ENCODE measurements around the gene FEM1A. TPM values are rescaled to one million over a fixed set of nuclear protein-coding genes. Genes with fewer than 3 reads are reported as not detected.
"Not testable (repeated sequence)": the region's sequence is repeated elsewhere in the genome, so short reads cannot be mapped to it uniquely, and the experiment has no call there.

The FEM1A gene
- total RNA-seq, result 13.4 and 13.7 TPM in 2 replicates

GRCh38 chr19:4791183-4792018, at the start of gene FEM1A:
Gene FEM1A, plus strand, starts transcription at chr19:4791734. Its CDS starts 121 bp downstream, at chr19:4791855.
- intact Hi-C loops (cut with micrococcal nuclease), result loop anchor here (1.0 to 2.0 kb wide), 5 partner anchors 59 to 831 kb away; partner anchors contain the start of genes MYDGF, SAFB and SAFB2

DNA sequence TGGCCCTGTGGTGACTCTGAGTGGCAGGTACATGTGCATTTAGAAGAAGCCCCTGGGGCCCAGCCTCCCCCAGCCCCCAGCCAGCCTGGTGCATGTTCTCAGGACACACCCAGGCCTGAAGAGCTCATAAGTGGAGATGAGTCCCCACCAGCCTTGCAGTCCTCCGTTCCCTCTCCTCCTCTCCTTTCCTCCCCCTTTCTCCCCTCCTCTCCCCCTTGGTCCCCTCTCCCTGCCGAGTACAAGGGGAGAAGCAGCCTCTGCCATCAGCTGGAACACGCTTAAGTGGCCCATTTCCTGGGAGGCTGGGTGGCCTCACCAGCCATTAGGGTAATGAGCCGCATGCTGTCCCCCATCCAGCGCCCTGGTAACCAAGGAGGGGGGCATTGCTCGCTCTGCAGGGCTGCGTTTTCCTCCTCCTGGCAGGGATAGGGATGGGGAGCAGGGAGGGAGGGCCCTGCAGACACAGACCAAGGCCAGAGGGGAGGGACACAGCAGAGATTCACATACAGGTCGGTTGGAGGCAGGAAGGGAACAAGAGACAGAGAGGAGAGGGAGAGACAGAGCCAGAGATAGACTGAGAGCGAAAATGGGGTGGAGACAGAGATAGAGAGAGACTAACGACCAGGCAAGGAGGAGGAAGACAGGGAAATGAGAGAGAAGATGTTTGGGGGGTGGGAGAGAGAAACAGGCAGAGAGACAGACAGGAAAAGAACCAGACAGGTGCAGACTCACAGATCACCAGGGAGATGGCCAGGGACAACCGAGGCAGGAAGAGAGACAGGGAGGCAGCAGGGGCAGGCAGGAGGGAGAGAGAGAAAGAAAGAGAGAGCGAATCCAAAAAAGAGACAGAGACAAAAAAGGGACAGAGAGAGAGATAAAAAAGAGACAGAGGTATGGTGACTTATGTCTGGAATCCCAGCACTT, 48.5 kb upstream of the FEM1A start:
- intact Hi-C loops (cut with micrococcal nuclease), result no loop called here

GRCh38 chr19:4744451-4745174, 46.9 kb upstream of the FEM1A start:
- intact Hi-C loops (cut with micrococcal nuclease), result no loop called here

- intact Hi-C loops (cut with micrococcal nuclease), result not testable (repeated sequence)
These were observed 46.4 kb upstream of the FEM1A start for GRCh38 chr19:4745175-4745574.

GRCh38 chr19:4745986-4746385, 45.5 kb upstream of the FEM1A start:
- intact Hi-C loops (cut with micrococcal nuclease), result no loop called here

- intact Hi-C loops (cut with micrococcal nuclease), result no loop called here
These were observed 43.3 kb upstream of the FEM1A start for GRCh38 chr19:4748185-4748584.

DNA sequence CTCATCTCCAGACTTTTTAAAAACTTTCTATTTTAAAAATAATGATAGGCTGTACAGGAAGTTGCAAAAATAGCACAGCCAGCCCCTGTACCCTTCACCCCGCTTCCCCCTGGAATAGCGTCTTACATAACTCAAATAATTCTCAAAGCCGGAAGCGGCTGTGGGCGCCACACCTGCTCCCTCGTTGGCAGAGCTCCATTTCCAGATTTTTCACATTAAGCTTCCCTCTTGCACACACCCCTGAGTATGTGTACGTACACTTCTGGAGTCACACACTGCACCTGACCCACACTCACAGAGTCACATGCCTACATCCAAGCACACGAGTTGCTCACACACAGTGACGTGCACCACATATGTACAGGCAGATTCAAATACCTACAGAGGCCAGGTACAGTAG, 42.9 kb upstream of the FEM1A start:
- intact Hi-C loops (cut with micrococcal nuclease), result no loop called here

GRCh38 chr19:4749870-4750590, 41.5 kb upstream of the FEM1A start:
- intact Hi-C loops (cut with micrococcal nuclease), result no loop called here

GRCh38 chr19:4754248-4754647, 37.3 kb upstream of the FEM1A start:
- intact Hi-C loops (cut with micrococcal nuclease), result no loop called here

GRCh38 chr19:4755459-4755858, 36.1 kb upstream of the FEM1A start:
- intact Hi-C loops (cut with micrococcal nuclease), result no loop called here

- intact Hi-C loops (cut with micrococcal nuclease), result no loop called here
These were observed 33.5 kb upstream of the FEM1A start for GRCh38 chr19:4758082-4758481.

GRCh38 chr19:4758659-4759058, 32.9 kb upstream of the FEM1A start:
- intact Hi-C loops (cut with micrococcal nuclease), result no loop called here

DNA sequence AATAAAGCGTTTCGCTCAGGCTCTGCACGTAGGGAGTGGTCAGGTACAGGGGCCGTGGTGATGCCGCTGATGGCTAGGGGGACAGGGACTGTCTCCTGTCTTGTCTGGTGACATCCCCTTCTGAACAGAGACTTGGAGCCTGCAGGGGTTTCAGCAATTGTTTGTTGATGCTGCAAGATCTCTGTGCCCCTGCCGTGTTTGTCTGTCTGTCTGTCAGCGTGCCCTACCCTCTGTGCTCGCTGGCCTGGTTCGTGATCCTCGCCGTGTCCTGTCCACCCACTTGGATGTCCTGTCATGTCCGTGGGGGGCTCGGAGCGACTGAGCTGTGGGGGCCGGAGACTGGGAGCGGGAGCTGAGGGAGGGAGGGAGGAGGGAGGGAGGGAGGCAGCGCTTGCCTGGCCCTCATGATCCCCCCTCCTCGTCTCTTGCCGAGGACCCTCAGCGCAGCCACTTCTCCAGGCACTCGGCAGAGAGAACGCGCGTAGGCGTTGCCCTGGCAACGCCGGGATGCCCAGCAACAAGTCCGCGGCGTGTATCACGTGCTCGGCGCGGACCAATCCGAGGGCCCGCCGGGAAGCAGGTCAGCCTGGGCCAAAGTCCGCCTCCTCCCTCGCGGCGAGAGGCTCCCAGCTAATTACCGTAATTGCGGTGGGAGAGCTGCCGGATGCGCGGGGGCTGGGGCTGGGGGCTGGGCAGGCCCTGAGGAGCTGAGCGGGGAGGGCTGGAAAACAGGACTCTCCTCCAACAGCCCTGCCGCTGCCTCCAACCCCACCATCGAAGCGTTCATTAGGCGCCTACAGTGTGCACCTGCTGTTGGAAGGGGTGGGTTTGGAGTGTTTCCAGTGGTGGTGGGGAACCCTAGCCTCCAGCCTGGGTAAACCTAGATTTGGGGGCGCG, 31.9 kb upstream of the FEM1A start:
- intact Hi-C loops (cut with micrococcal nuclease), result no loop called here

- intact Hi-C loops (cut with micrococcal nuclease), result no loop called here
These were observed 31.3 kb upstream of the FEM1A start for GRCh38 chr19:4760285-4760650.

GRCh38 chr19:4763021-4763420, 28.5 kb upstream of the FEM1A start:
- intact Hi-C loops (cut with micrococcal nuclease), result no loop called here

DNA sequence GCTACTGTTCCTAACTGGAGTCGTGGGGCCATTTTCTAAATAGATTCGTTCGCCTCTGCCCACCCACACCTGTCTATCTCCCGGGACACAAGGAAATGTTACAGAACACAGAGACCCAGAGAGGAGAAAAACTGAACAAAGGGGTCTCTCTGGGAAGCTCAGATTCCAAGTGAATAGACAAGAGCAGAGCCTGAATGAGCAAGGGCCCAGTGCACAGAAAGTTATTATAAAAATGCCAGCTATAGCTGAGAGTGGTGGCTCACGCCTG, 27.2 kb upstream of the FEM1A start:
- intact Hi-C loops (cut with micrococcal nuclease), result no loop called here

DNA sequence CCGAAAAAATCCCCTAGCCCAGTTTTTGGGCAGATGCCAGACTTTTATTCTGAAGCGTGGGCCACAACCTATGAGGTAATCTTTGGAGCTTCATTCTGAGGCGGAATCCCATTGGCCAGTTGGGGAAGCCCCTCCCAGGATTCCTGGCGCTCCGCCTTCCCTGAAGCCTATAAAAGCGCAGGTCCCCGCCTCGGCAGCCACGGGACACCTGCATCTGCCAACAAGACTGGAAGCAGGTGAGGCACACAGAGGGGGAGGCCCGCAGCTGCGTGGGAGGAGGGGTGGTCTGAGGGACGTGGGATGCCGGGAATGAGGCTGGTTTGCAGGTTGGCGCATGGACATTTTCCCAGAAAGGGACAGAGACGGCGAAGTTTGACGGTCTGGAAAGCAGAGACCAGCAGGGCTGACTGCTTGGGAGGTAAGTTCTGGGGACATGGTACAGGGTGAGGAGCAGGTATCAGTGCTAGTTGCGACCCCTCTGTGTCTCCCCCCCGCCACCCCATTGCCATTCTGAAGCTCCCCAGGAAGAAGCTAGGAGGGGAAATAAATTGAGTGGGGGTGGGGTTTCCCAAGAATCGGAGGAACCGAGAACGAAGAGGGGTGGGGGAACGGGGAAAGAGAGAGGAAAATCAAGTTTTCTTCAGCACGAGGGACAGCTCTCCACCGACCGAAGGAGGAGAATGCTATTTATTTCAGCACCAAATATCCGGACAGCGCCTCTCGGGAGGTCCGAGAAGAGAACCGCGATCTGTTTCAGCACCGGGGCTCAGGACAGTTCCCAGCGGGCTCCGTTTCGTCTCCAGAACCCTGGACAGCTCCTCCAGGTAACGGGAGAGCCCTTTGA, 22.4 kb upstream of the FEM1A start:
- intact Hi-C loops (cut with micrococcal nuclease), result no loop called here

GRCh38 chr19:4772566-4772965, 19.0 kb upstream of the FEM1A start:
- intact Hi-C loops (cut with micrococcal nuclease), result no loop called here

- intact Hi-C loops (cut with micrococcal nuclease), result no loop called here
These were observed 18.4 kb upstream of the FEM1A start for GRCh38 chr19:4773047-4773640.
